CD4-positive, alpha-beta T cell (primary cell): ENCODE data around the gene RPEL1. TPM values are rescaled to one million over a fixed set of nuclear protein-coding genes. Genes with fewer than 3 reads are reported as not detected.
"Not testable (repeated sequence)": the region's sequence is repeated elsewhere in the genome, so short reads cannot be mapped to it uniquely, and the experiment has no call there.

ENCODE experiments used
- ATAC-seq: fragments of 200-7000 bp; cut with Tn5 transposase; one replicate; pipeline ENCODE4 v1.10.0; 2022; ENCODE audit warnings: mild to moderate bottlenecking; ENCODE audit not compliant: poor library complexity
- CTCF ChIA-PET: fragments of 350-600 bp; sonication (Branson Sonifier 250); formaldehyde crosslinking; loops from one replicate; lab custom pipeline; 2021; ENCODE audit warnings: antibody characterized with exemption, inconsistent platforms; lab: Charles Lee
- POLR2A ChIA-PET: fragments of 350-600 bp; sonication (Branson Sonifier 250); formaldehyde crosslinking; loops from one replicate; lab custom pipeline; 2021; ENCODE audit warnings: antibody characterized with exemption, inconsistent platforms; lab: Charles Lee
- DNase-seq, 14 experiments: peaks; one replicate each; pipeline ENCODE4 v3.0.0-alpha.2; 2013 to 2020; ENCODE audit warnings: mixed read lengths in 2 of 14
- H3K27ac ChIP-seq, 2 donors: one replicate each; pipeline versions ENCODE4 v1.5.1 to v1.7.0; 2013; ENCODE audit warnings: low read length in 2 of 2, low read depth in 1 of 2, mild to moderate bottlenecking in 1 of 2
- H3K27me3 ChIP-seq, 2 experiments: 1 replicate in 1 of 2; 2 replicates in 1 of 2; pipeline versions ENCODE4 v1.6.1 to v1.7.0; 2013; ENCODE audit warnings: low read length in 2 of 2, control low read depth in 1 of 2, mild to moderate bottlenecking in 1 of 2, moderate library complexity in 1 of 2; ENCODE audit not compliant: insufficient read depth in 2 of 2, control insufficient read depth in 1 of 2
- H3K36me3 ChIP-seq: one replicate; pipeline ENCODE4 v1.6.1; 2013; ENCODE audit warnings: low read length, control low read depth; ENCODE audit not compliant: insufficient read depth
- H3K4me1 ChIP-seq: one replicate; pipeline ENCODE4 v1.6.1; 2013; ENCODE audit warnings: low read length, control low read depth; ENCODE audit not compliant: insufficient read depth
- H3K4me3 ChIP-seq: one replicate; pipeline ENCODE4 v1.5.1; 2013; ENCODE audit warnings: mild to moderate bottlenecking, low read length, moderate library complexity
- H3K9me3 ChIP-seq, 2 experiments: 1 replicate in 1 of 2; 2 replicates in 1 of 2; pipeline versions ENCODE4 v1.6.1 to v1.7.0; 2013; ENCODE audit warnings: low read length in 2 of 2, mild to moderate bottlenecking in 2 of 2, control low read depth in 1 of 2, moderate library complexity in 1 of 2; ENCODE audit not compliant: control insufficient read depth in 1 of 2, insufficient read depth in 1 of 2
- H3K27ac Mint-ChIP-seq: one replicate; pipeline ENCODE4 v1.8.0; 2020; ENCODE audit warnings: mixed read lengths
- H3K27me3 Mint-ChIP-seq: one replicate; pipeline ENCODE4 v1.8.0; 2021; ENCODE audit warnings: mixed read lengths
- H3K36me3 Mint-ChIP-seq: one replicate; pipeline ENCODE4 v1.8.0; 2021; ENCODE audit warnings: low read depth, mixed read lengths
- H3K4me1 Mint-ChIP-seq: one replicate; pipeline ENCODE4 v1.8.0; 2021; ENCODE audit warnings: low read depth, mixed read lengths
- H3K4me3 Mint-ChIP-seq: one replicate; pipeline ENCODE4 v1.8.0; 2020; ENCODE audit warnings: mild to moderate bottlenecking, mixed read lengths
- H3K9me3 Mint-ChIP-seq: one replicate; pipeline ENCODE4 v1.8.0; 2020; ENCODE audit warnings: mixed read lengths
- CTCF ChIP-seq: fragments of 200-600 bp; IDR thresholded peaks from one replicate; pipeline ENCODE4 v1.8.0; 2022; ENCODE audit warnings: antibody characterized with exemption, mild to moderate bottlenecking
- intact Hi-C, 2 experiments: fragments of 100-400 bp; cut with DNase I in 1 of 2; cut with micrococcal nuclease in 1 of 2; formaldehyde crosslinking; loops; one replicate each; pipeline versions ENCODE4 v1.15.1 to v1.9.0; 2023 to 2025; cut with DNase I, micrococcal nuclease
- total RNA-seq, 174 experiments: library from RNA in 2 of 174; stranded (reverse) in 2 of 174; gene quantifications; one replicate each; pipeline ENCODE4 v1.2.3 and lab custom pipeline; 2021 to 2026

RPEL1 gene
- total RNA-seq, 2 experiments from 2014 or later = not detected

- Mint-ChIP-seq H3K27ac (no peak overlapping the region), H3K27me3 (no peaks in the 10 kb centered on the region), H3K36me3 (no peaks in the 10 kb centered on the region), H3K9me3 (no peaks in the 10 kb centered on the region), H3K4me1 (no peaks in the 10 kb centered on the region), H3K4me3 (no peak overlapping the region)
- no peak for ATAC-seq
- ChIA-PET CTCF (no interaction called here), POLR2A (interaction anchor here (1.3 kb wide), 1 partner anchor 9 kb away, joined by 3 read pairs; no protein-coding TSS in a partner anchor)
- intact Hi-C loops = no loop called here
- DNase-seq = peak in 1 of 14 experiments; percentile 39
- H3K9me3 ChIP-seq = no peaks in the 10 kb centered on the region
- no peak overlapping the region for H3K27ac ChIP-seq
- no peaks in the 10 kb centered on the region for H3K36me3 ChIP-seq
- H3K4me3 ChIP-seq = no peak overlapping the region
- H3K27me3 ChIP-seq = no peaks in the 10 kb centered on the region
- H3K4me1 ChIP-seq = no peaks in the 10 kb centered on the region
- no peak for TF ChIP-seq CTCF
Measured at GRCh38 chr10:103202319-103202718, 43.4 kb upstream of the RPEL1 start.

GRCh38 chr10:103203466-103203865 is 42.2 kb upstream of the RPEL1 start:
- ChIA-PET CTCF (no interaction called here), POLR2A (no interaction called here)
- H3K4me3 ChIP-seq = no peak overlapping the region
- H3K27me3 ChIP-seq = no peaks in the 10 kb centered on the region
- TF ChIP-seq CTCF = no peak
- no peak for ATAC-seq
- no peaks in the 10 kb centered on the region for H3K9me3 ChIP-seq
- Mint-ChIP-seq H3K9me3 (no peaks in the 10 kb centered on the region), H3K27me3 (no peaks in the 10 kb centered on the region), H3K27ac (no peak overlapping the region), H3K36me3 (no peaks in the 10 kb centered on the region), H3K4me1 (no peaks in the 10 kb centered on the region), H3K4me3 (no peak overlapping the region)
- no peak for DNase-seq
- no peaks in the 10 kb centered on the region for H3K4me1 ChIP-seq
- intact Hi-C loops = no loop called here
- no peaks in the 10 kb centered on the region for H3K36me3 ChIP-seq
- no peak overlapping the region for H3K27ac ChIP-seq

GRCh38 chr10:103204353-103205255 is 41.1 kb upstream of the RPEL1 start:
- Histone ChIP-seq H3K4me1 (no peaks in the 10 kb centered on the region), H3K4me3 (no peak overlapping the region), H3K36me3 (no peaks in the 10 kb centered on the region), H3K9me3 (no peaks in the 10 kb centered on the region), H3K27me3 (no peaks in the 10 kb centered on the region), H3K27ac (no peak overlapping the region)
- DNase-seq = no peak
- Mint-ChIP-seq H3K27me3 (no peaks in the 10 kb centered on the region), H3K27ac (no peak overlapping the region), H3K9me3 (no peaks in the 10 kb centered on the region), H3K4me1 (no peaks in the 10 kb centered on the region), H3K4me3 (no peak overlapping the region), H3K36me3 (no peaks in the 10 kb centered on the region)
- intact Hi-C loops = no loop called here
- ATAC-seq = no peak
- CTCF ChIA-PET = no interaction called here
- POLR2A ChIA-PET = interaction anchor here (1.5 kb wide), 1 partner anchor 13 kb away, joined by 4 read pairs; no protein-coding TSS in a partner anchor
- no peak for TF ChIP-seq CTCF

- H3K36me3 Mint-ChIP-seq, H3K4me3 Mint-ChIP-seq, CTCF ChIA-PET, H3K4me3 ChIP-seq, ATAC-seq, H3K27me3 Mint-ChIP-seq, DNase-seq, H3K36me3 ChIP-seq, intact Hi-C loops, H3K9me3 ChIP-seq, H3K27ac ChIP-seq, H3K9me3 Mint-ChIP-seq, H3K4me1 Mint-ChIP-seq, H3K27ac Mint-ChIP-seq, H3K4me1 ChIP-seq, H3K27me3 ChIP-seq: not testable (repeated sequence)
- POLR2A ChIA-PET = interaction anchor here (1.5 kb wide), 1 partner anchor 14 kb away, joined by 4 read pairs; no protein-coding TSS in a partner anchor
Measured at GRCh38 chr10:103205401-103205800, 40.3 kb upstream of the RPEL1 start.

- H3K36me3 Mint-ChIP-seq, H3K27me3 ChIP-seq, H3K27ac Mint-ChIP-seq, H3K4me1 Mint-ChIP-seq, POLR2A ChIA-PET, intact Hi-C loops, H3K4me3 ChIP-seq, H3K4me1 ChIP-seq, H3K36me3 ChIP-seq, DNase-seq, ATAC-seq, H3K27ac ChIP-seq, H3K9me3 ChIP-seq, CTCF ChIA-PET, H3K9me3 Mint-ChIP-seq, H3K27me3 Mint-ChIP-seq, H3K4me3 Mint-ChIP-seq: not testable (repeated sequence)
Measured at GRCh38 chr10:103206715-103207114, 39.0 kb upstream of the RPEL1 start.
